Ovary (tissue), 3 donors: ENCODE measurements around the gene ERO1B.

Experiments used
- CTCF ChIP-seq, 3 donors: fragments of 450-650 bp in 2 of 3; fragments of 200-600 bp in 1 of 3; IDR thresholded peaks; one replicate each; pipeline versions ENCODE4 v1.5.1 to v1.8.0; 2016 to 2022; ENCODE audit warnings: antibody characterized with exemption in 3 of 3, mild to moderate bottlenecking in 1 of 3
- POLR2A ChIP-seq: fragments of 450-650 bp; IDR thresholded peaks from one replicate; pipeline ENCODE4 v1.6.1; 2017; ENCODE audit warnings: antibody characterized with exemption, mild to moderate bottlenecking, moderate library complexity
- donor health status: DM: no; HTN: no; CAD: no.

- TF ChIP-seq CTCF (IDR thresholded peaks at IDR 0.05), result no peak
- no peak for TF ChIP-seq POLR2A
Observed at GRCh38 chr1:236201786-236202185, 80.0 kb downstream of the ERO1B start.
